ENCODE measurements around the gene IL4I1. TPM values are rescaled to one million over a fixed set of nuclear protein-coding genes. Genes with fewer than 3 reads are reported as not detected.

Gene IL4I1
- total RNA-seq, 1 experiment from 2014 or later = 0.71 TPM

DNA sequence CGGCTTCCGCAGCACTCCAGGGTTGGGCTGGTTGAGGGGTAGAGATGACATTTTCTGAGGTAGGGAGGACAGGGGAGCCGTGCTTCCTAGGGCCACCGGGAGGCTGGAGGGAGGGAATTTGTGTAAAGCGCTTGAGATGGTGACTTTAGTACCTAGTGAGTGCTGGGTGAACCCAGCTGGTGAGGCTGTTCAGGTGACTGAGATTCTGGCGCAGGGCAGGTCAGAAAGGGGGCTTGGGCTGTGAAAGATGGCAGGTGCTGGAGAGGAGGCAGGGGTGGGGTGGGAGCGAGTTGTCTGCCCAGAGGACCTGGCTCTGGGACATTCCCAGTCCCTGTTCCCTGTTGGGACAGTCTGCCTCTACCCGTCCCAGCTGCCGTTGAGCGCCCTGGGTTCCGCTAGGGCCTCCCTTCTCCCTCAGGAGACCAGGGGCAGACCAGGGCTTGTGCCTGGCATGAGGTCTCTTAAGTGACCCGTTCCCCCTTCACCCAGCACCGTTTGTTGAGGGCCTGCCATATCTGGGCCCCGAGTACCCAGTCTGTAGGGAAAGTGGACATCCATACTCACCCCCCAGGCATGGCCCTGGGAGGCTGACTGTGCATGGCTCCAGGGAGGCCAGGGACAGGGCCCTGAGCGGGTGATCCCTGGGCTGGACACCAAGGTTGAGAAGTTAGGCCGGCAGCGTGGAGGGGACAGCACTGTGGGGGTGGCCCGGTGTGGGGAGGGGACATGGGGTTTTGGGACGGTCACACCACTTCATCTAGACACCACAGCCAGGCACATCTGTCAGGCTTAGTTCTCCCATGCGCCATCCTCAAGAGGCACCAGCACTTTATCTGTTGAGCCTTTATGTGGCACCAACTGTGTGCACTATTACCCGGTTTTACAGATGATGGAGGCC, 40.8 kb downstream of the IL4I1 start:
- Histone ChIP-seq H3K9ac (ENCODE audit: low read length) (no peak overlapping the region), H3K79me2 (ENCODE audit: insufficient read depth, low read length) (peaks cover 44% of the 10 kb centered on the region), H3K27me3 (ENCODE audit: insufficient read depth, low read length) (no peaks in the 10 kb centered on the region), H2AFZ (ENCODE audit: low read depth, low read length, poor library complexity, severe bottlenecking) (no peak overlapping the region), H3K9me2 (ENCODE audit: insufficient read depth) (no peaks in the 10 kb centered on the region), H3K36me3 (ENCODE audit: control insufficient read depth in 1 of 2, insufficient read depth in 2 of 2, low read length in 2 of 2) (peaks cover 6 to 20% of the 10 kb centered on the region in 2 experiments; a peak in 3 of 4 replicates), H3K4me1 (ENCODE audit: control insufficient read depth in 1 of 2, insufficient read depth in 2 of 2, low read length in 2 of 2) (peaks cover 9 to 35% of the 10 kb centered on the region in 2 experiments), H3K27ac (ENCODE audit: low read depth, low read length) (peak overlapping the region; percentile 48), H3K4me3 (replicated peaks in 1 of 2; ENCODE audit: low read depth in 1 of 2, low read length in 2 of 2) (no peak overlapping the region), H3K9me3 (ENCODE audit: control insufficient read depth in 1 of 2, insufficient read depth in 1 of 2, low read depth in 1 of 2, low read length in 2 of 2) (no peaks in the 10 kb centered on the region), H4K20me1 (ENCODE audit: insufficient read depth) (no peaks in the 10 kb centered on the region), H3K4me2 (ENCODE audit: low read length) (no peak overlapping the region)
- ChIA-PET CTCF (no interaction called here), POLR2A (interaction anchor here (1.7 kb wide), 1 partner anchor 9 kb away, joined by 6 read pairs; no protein-coding TSS in a partner anchor), RAD21 (ENCODE audit: low non-redundant PET in 1 of 2, low total read pairs in 2 of 2, uncharacterized antibody in 2 of 2, unreplicated experiment in 2 of 2) (no interaction called here)
- BruUV-seq (replicated peaks) = no TSS peak
- ATAC-seq = peak; percentile 8
- intact Hi-C loops (cut with micrococcal nuclease) = no loop called here
- DNase-seq (ENCODE audit: low read depth, low spot score) = no peak
- TF ChIP-seq POLR2A (IDR thresholded peaks at IDR 0.05; ENCODE audit: borderline replicate concordance, extremely low read depth, insufficient read depth, insufficient read length) = peak; percentile 21
- TF ChIP-seq SIN3A (IDR thresholded peaks at IDR 0.05; ENCODE audit: low read depth) = 0 out of 2 replicates have a peak, but pooled peaks have one; percentile 24
- TF ChIP-seq EZH2phosphoT487 (IDR thresholded peaks at IDR 0.05; ENCODE audit: borderline replicate concordance) = no peak

GRCh38 chr19:49855277-49855675, 41.4 kb downstream of the IL4I1 start:
- no peak for ATAC-seq
- CTCF ChIA-PET = no interaction called here

More at GRCh38 chr19:49855277-49855675, 41.4 kb downstream of the IL4I1 start:
- RAD21 ChIA-PET (ENCODE audit: low non-redundant PET in 1 of 2, low total read pairs in 2 of 2, uncharacterized antibody in 2 of 2, unreplicated experiment in 2 of 2) = no interaction called here
- no peaks in the 10 kb centered on the region for H3K27me3 ChIP-seq (ENCODE audit: insufficient read depth, low read length)
- DNase-seq (ENCODE audit: low read depth, low spot score) = no peak
- no peaks in the 10 kb centered on the region for H3K9me3 ChIP-seq (ENCODE audit: control insufficient read depth in 1 of 2, insufficient read depth in 1 of 2, low read depth in 1 of 2, low read length in 2 of 2)
- peaks cover 10 to 31% of the 10 kb centered on the region in 2 experiments for H3K4me1 ChIP-seq (ENCODE audit: control insufficient read depth in 1 of 2, insufficient read depth in 2 of 2, low read length in 2 of 2)
- H2AFZ ChIP-seq (ENCODE audit: low read depth, low read length, poor library complexity, severe bottlenecking) = no peak overlapping the region
- H3K79me2 ChIP-seq (ENCODE audit: insufficient read depth, low read length) = peaks cover 44% of the 10 kb centered on the region
- H3K27ac ChIP-seq (ENCODE audit: low read depth, low read length) = peak overlapping the region; percentile 48
- TF ChIP-seq POLR2A (IDR thresholded peaks at IDR 0.05; ENCODE audit: borderline replicate concordance, extremely low read depth, insufficient read depth, insufficient read length) = peak; percentile 40
- TF ChIP-seq, protein P1, sequence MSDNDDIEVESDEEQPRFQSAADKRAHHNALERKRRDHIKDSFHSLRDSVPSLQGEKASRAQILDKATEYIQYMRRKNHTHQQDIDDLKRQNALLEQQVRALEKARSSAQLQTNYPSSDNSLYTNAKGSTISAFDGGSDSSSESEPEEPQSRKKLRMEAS (IDR thresholded peaks at IDR 0.05) = no peak
- no TSS peak for BruUV-seq (replicated peaks)
- no peak overlapping the region for H3K9ac ChIP-seq (ENCODE audit: low read length)
- H3K4me3 ChIP-seq (replicated peaks in 1 of 2; ENCODE audit: low read depth in 1 of 2, low read length in 2 of 2) = no peak overlapping the region
- no peaks in the 10 kb centered on the region for H3K9me2 ChIP-seq (ENCODE audit: insufficient read depth)
- intact Hi-C loops (cut with micrococcal nuclease) = no loop called here
- H3K4me2 ChIP-seq (ENCODE audit: low read length) = no peak overlapping the region
- POLR2A ChIA-PET = interaction anchor here (1.7 kb wide), 1 partner anchor 10 kb away, joined by 6 read pairs; no protein-coding TSS in a partner anchor
- peaks cover 5 to 17% of the 10 kb centered on the region in 2 experiments; a peak in 3 of 4 replicates for H3K36me3 ChIP-seq (ENCODE audit: control insufficient read depth in 1 of 2, insufficient read depth in 2 of 2, low read length in 2 of 2)
- H4K20me1 ChIP-seq (ENCODE audit: insufficient read depth) = no peaks in the 10 kb centered on the region
